Fibroblast of the aortic adventitia (primary cell): Measurements from ENCODE around the gene RAB11B. TPM values are rescaled to one million over a fixed set of nuclear protein-coding genes. Genes with fewer than 3 reads are reported as not detected.
A peak's percentile ranks its signal among the peaks of the same experiment; 100 is the strongest.

Experiments
- DNase-seq: peaks from one replicate; pipeline ENCODE4 v3.0.0-alpha.2; 2010; ENCODE audit warnings: low read depth
- H3K4me3 ChIP-seq: 2 replicates; pipeline ENCODE4 v1.5.1; 2011; ENCODE audit warnings: low read depth, mild to moderate bottlenecking, control low read depth, low read length, moderate library complexity
- CTCF ChIP-seq: IDR thresholded peaks from 2 replicates; pipeline ENCODE4 v1.5.1; 2011; ENCODE audit warnings: mild to moderate bottlenecking, low read length, control low read depth, inconsistent platforms; ENCODE audit not compliant: insufficient read depth
- small RNA-seq: library from RNA; depleted of rRNA; stranded (forward); fragments of <200 nt; gene quantifications from one replicate; pipeline ENCODE3, GENCODE V24; 2012
- total RNA-seq: library from RNA; depleted of rRNA; stranded (reverse); fragments of >200 nt; gene quantifications from 2 replicates; pipeline ENCODE4 v1.2.3, GENCODE V29; 2012; ENCODE audit warnings: low replicate concordance

The RAB11B gene
- total RNA-seq, 1 donor: 15.7 TPM

GRCh38 chr19:8446061-8446709 is 56.0 kb downstream of the RAB11B start:
- no peak for DNase-seq

GRCh38 chr19:8449830-8450229 is 59.7 kb downstream of the RAB11B start:
- no peak for TF ChIP-seq CTCF
- no peak overlapping the region for H3K4me3 ChIP-seq
- no peak for DNase-seq

More at GRCh38 chr19:8446061-8446709, 56.0 kb downstream of the RAB11B start:
- peak overlapping the region; percentile 87 for H3K4me3 ChIP-seq
- no peak for TF ChIP-seq CTCF

GRCh38 chr19:8451377-8451776 is 61.2 kb downstream of the RAB11B start:
- no peak for DNase-seq
- no peak for TF ChIP-seq CTCF
- no peak overlapping the region for H3K4me3 ChIP-seq

- DNase-seq: peak; percentile 52
- TF ChIP-seq CTCF: no peak
- H3K4me3 ChIP-seq: no peak overlapping the region
Observed at GRCh38 chr19:8451885-8452284, 61.7 kb downstream of the RAB11B start.

- DNase-seq: no peak
Observed at GRCh38 chr19:8452446-8453123, 62.4 kb downstream of the RAB11B start.

GRCh38 chr19:8453616-8454015 is 63.5 kb downstream of the RAB11B start:
- TF ChIP-seq CTCF: no peak
- no peak for DNase-seq
- H3K4me3 ChIP-seq: no peak overlapping the region

More at GRCh38 chr19:8452446-8453123, 62.4 kb downstream of the RAB11B start:
- no peak overlapping the region for H3K4me3 ChIP-seq
- no peak for TF ChIP-seq CTCF

Small RNA genes lying within 50 kb of the gene (small RNA-seq; reads per million reads assigned to genes)
- gene MIR4999: not detected

Other genes with a start within 250 kb of the RAB11B start
- not detected in 2 replicates for gene FBN3, start 240.8 kb upstream of the RAB11B start, total RNA-seq
- 2.1 and 14.1 TPM in 2 replicates for gene CERS4, start 181.0 kb upstream of the RAB11B start, total RNA-seq
- gene CD320, start 82.0 kb upstream of the RAB11B start, total RNA-seq: 40.1 and 66.0 TPM in 2 replicates
- gene NDUFA7, start 69.0 kb upstream of the RAB11B start, total RNA-seq: 5.0 and 24.1 TPM in 2 replicates
- 151 and 174 TPM in 2 replicates for gene RPS28, start 68.9 kb upstream of the RAB11B start, total RNA-seq
- gene KANK3, start 47.1 kb upstream of the RAB11B start, total RNA-seq: 0.09 and 0.16 TPM in 2 replicates
- 4.4 and 22.8 TPM in 2 replicates for gene ANGPTL4, start 26.2 kb upstream of the RAB11B start, total RNA-seq
- 11.1 and 68.2 TPM in 2 replicates for gene MARCHF2, start 22.9 kb downstream of the RAB11B start, total RNA-seq
- gene HNRNPM, start 54.6 kb downstream of the RAB11B start, total RNA-seq: 41.8 and 53.6 TPM in 2 replicates
- not detected in 2 replicates for gene PRAM1, start 112.3 kb downstream of the RAB11B start, total RNA-seq
- gene ZNF414, start 123.8 kb downstream of the RAB11B start, total RNA-seq: 4.4 and 6.4 TPM in 2 replicates
- gene MYO1F, start 187.1 kb downstream of the RAB11B start, total RNA-seq: 0.09 and 0.41 TPM in 2 replicates
- gene ADAMTS10, start 220.4 kb downstream of the RAB11B start, total RNA-seq: 15.8 and 18.5 TPM in 2 replicates
- gene NFILZ, start 240.3 kb downstream of the RAB11B start, total RNA-seq: not detected in 2 replicates